C4-2B (cell line): ENCODE data around the gene RNF2.

Experiments
- ZFX ChIP-seq: fragments of 450-650 bp; IDR thresholded peaks from 2 replicates; pipeline ENCODE4 v1.6.1; 2017
- TF ChIP-seq, protein P1 (sequence below): fragments of 450-650 bp; conservative IDR thresholded peaks from 2 replicates; pipeline ENCODE4 v1.5.1; 2017; ENCODE audit warnings: mild to moderate bottlenecking

DNA sequence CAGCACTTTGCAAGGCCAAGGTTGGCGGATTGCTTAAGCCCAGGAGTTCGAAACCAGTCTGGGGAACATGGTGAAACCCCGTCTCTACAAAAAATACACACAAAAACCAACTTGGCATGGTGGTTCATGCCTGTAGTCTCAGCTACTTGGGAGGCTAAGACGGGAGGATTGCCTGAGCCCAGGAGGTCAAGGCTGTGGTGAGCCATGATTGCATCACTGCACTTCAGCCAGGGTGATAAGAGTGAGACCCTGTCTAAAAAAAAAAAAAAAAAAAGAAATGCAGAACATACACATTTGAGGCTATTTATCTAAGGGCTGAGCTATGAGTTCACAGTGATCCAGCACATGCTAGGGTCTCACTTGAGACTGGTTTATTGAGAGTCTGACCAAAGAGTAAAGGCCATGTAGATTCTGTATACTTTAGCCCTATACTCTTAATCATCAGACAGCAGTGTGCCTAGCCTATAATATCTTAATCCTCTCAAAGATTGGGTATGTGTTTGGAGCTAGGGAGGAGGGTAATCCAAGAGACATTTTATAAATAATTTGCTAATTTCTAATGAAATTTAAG, 23.9 kb downstream of the RNF2 start:
- TF ChIP-seq, protein P1, sequence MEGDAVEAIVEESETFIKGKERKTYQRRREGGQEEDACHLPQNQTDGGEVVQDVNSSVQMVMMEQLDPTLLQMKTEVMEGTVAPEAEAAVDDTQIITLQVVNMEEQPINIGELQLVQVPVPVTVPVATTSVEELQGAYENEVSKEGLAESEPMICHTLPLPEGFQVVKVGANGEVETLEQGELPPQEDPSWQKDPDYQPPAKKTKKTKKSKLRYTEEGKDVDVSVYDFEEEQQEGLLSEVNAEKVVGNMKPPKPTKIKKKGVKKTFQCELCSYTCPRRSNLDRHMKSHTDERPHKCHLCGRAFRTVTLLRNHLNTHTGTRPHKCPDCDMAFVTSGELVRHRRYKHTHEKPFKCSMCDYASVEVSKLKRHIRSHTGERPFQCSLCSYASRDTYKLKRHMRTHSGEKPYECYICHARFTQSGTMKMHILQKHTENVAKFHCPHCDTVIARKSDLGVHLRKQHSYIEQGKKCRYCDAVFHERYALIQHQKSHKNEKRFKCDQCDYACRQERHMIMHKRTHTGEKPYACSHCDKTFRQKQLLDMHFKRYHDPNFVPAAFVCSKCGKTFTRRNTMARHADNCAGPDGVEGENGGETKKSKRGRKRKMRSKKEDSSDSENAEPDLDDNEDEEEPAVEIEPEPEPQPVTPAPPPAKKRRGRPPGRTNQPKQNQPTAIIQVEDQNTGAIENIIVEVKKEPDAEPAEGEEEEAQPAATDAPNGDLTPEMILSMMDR, result no peak
- no peak for TF ChIP-seq ZFX
